ENCODE data around the gene SELPLG. TPM values are rescaled to one million over a fixed set of nuclear protein-coding genes. Genes with fewer than 3 reads are reported as not detected.
"Not testable (repeated sequence)": the region's sequence is repeated elsewhere in the genome, so short reads cannot be mapped to it uniquely, and the experiment has no call there.

The SELPLG gene
- total RNA-seq, 1 donor from 2014 or later = 51.9 TPM

GRCh38 chr12:108590463-108590862, 43.2 kb downstream of the SELPLG start:
- H3K27ac Mint-ChIP-seq; H3K9me3 Mint-ChIP-seq; intact Hi-C loops (cut with micrococcal nuclease); H3K27me3 Mint-ChIP-seq (ENCODE audit: insufficient read depth); H3K4me3 Mint-ChIP-seq; H3K36me3 Mint-ChIP-seq (ENCODE audit: low read depth); H3K4me1 Mint-ChIP-seq (ENCODE audit: low read depth); DNase-seq (ENCODE audit: low spot score): not testable (repeated sequence)

DNA sequence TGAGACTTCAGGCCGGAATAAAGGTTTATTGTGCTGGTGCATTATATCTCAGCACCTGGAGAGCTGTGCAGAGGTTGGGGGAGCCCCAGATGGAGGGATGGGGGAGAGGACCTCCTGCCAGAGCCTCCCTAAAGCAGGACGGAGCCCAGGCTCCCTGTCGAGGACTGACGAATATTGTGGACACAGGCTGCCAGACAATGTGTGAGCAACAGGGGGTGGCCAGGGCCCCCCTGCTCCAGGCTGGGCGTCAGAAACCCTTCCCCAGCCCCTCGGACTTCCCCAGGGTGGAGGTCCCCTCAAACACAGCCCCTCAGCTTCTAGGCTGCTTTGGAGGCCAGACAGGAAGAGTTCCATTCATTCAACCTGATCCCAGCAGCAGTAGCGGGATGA, 43.9 kb downstream of the SELPLG start:
- H3K4me3 Mint-ChIP-seq = no peak overlapping the region
- peaks cover 3% of the 10 kb centered on the region for H3K27me3 Mint-ChIP-seq (ENCODE audit: insufficient read depth)
- no peaks in the 10 kb centered on the region for H3K36me3 Mint-ChIP-seq (ENCODE audit: low read depth)
- H3K9me3 Mint-ChIP-seq = no peaks in the 10 kb centered on the region
- H3K4me1 Mint-ChIP-seq (ENCODE audit: low read depth) = no peaks in the 10 kb centered on the region
- no peak overlapping the region for H3K27ac Mint-ChIP-seq
- DNase-seq (ENCODE audit: low spot score) = no peak
- intact Hi-C loops (cut with micrococcal nuclease) = no loop called here

- H3K27ac Mint-ChIP-seq = no peak overlapping the region
- H3K9me3 Mint-ChIP-seq = no peaks in the 10 kb centered on the region
- no peaks in the 10 kb centered on the region for H3K4me1 Mint-ChIP-seq (ENCODE audit: low read depth)
- no peak overlapping the region for H3K4me3 Mint-ChIP-seq
- peaks cover 6% of the 10 kb centered on the region for H3K27me3 Mint-ChIP-seq (ENCODE audit: insufficient read depth)
- H3K36me3 Mint-ChIP-seq (ENCODE audit: low read depth) = no peaks in the 10 kb centered on the region
- intact Hi-C loops (cut with micrococcal nuclease) = no loop called here
- no peak for DNase-seq (ENCODE audit: low spot score)
These were observed 44.5 kb downstream of the SELPLG start for GRCh38 chr12:108589028-108589839.

DNA sequence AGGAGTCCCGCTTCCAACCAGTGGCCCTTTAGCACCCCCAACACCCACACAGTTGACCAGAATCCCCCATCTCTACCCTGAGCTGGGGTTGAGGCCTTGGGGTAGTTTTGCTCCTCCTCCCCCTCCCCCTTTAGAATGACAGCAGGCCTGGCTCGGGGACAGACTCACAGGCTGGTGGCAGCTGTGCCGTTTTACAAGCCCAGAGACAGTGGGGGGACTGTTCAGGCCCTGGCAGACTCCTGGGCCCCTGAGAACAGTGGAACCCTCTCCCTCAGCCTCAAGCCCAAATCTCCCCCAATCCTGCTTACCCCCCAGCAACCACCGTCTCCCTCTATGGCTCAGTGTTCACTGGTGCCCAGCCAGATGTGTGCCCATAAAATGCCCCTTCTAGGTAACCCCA, 45.9 kb downstream of the SELPLG start:
- Mint-ChIP-seq H3K4me3 (no peak overlapping the region), H3K27ac (no peak overlapping the region), H3K36me3 (ENCODE audit: low read depth) (no peaks in the 10 kb centered on the region), H3K27me3 (ENCODE audit: insufficient read depth) (peaks cover 7% of the 10 kb centered on the region), H3K9me3 (no peaks in the 10 kb centered on the region), H3K4me1 (ENCODE audit: low read depth) (no peaks in the 10 kb centered on the region)
- DNase-seq (ENCODE audit: low spot score) = no peak
- intact Hi-C loops (cut with micrococcal nuclease) = no loop called here

DNA sequence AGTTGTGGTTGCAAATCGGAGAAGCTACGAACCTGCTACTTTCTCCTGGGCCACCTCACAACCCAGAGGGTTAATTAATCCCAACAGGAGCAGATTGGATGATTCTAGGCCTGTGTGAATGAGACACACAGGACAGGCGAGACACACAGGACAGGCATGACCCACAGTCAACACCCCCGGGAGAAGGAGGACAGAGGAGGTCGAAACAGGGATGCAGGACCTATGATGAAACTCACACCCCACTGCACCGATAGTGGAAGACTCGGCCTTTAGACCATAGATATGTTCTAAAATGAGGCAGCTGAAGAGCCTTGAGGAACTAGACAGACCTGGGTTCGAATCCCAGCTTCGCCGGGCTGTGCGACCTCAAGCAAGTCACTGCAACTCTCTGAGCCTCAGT, 47.4 kb downstream of the SELPLG start:
- Mint-ChIP-seq H3K36me3 (ENCODE audit: low read depth) (no peaks in the 10 kb centered on the region), H3K27ac (no peak overlapping the region), H3K4me1 (ENCODE audit: low read depth) (no peaks in the 10 kb centered on the region), H3K27me3 (ENCODE audit: insufficient read depth) (peaks cover 8% of the 10 kb centered on the region), H3K4me3 (no peak overlapping the region), H3K9me3 (no peaks in the 10 kb centered on the region)
- intact Hi-C loops (cut with micrococcal nuclease) = no loop called here
- DNase-seq (ENCODE audit: low spot score) = no peak

DNA sequence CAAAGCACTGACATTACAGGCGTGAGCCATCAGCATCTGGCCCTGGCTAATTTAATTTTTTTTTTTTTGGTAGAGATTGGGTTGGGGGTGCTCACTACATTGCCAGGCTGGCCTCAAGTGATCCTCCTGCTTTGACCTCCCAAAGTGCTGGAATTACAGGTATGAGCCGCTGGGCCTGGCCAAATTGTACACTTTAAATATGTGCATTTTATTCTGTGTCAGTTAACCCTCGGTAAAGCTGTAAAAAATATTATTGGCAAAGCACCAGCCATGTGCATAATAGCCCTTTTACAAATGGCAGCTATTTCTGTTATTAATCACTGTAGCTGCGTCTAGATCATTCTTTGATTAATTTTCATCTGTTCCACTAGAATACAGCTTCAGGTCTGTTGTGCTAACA, 47.8 kb downstream of the SELPLG start:
- DNase-seq (ENCODE audit: low spot score) = no peak
- Mint-ChIP-seq H3K27me3 (ENCODE audit: insufficient read depth) (peaks cover 8% of the 10 kb centered on the region), H3K27ac (no peak overlapping the region), H3K36me3 (ENCODE audit: low read depth) (no peaks in the 10 kb centered on the region), H3K4me1 (ENCODE audit: low read depth) (no peaks in the 10 kb centered on the region), H3K9me3 (no peaks in the 10 kb centered on the region), H3K4me3 (no peak overlapping the region)
- intact Hi-C loops (cut with micrococcal nuclease) = no loop called here

DNA sequence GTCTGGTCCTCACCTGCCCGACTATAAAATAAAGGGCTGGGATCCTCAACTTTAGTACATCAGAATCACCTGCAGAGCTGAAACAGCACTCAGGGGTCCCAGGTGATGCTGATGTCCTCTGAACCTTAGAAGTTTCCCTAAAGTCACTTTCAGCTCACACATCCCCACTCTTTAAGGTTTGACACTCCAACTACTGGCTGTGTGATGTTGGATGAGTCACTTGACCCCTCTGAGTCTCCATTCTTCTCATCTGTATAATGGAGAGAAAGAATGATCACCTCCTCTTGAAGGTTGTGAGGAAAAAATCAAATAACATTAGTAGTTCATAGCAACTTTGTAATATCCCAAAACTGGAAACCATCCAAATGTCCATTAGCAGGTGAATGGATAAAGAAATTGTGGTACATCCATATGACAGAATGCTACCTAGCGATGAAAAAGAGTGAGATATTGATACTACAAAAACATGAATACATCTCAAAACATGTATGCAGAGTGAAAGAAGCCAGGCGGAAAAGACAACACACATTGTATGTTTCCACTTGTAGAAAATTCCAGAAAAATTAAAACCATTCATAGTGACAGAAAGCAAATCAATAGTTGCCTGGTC, 49.1 kb downstream of the SELPLG start:
- Mint-ChIP-seq H3K4me1 (ENCODE audit: low read depth) (peaks cover under 1% of the 10 kb centered on the region), H3K27me3 (ENCODE audit: insufficient read depth) (peaks cover 8% of the 10 kb centered on the region), H3K4me3 (no peak overlapping the region), H3K36me3 (ENCODE audit: low read depth) (no peaks in the 10 kb centered on the region), H3K27ac (no peak overlapping the region), H3K9me3 (no peaks in the 10 kb centered on the region)
- no peak for DNase-seq (ENCODE audit: low spot score)
- intact Hi-C loops (cut with micrococcal nuclease) = no loop called here

DNA sequence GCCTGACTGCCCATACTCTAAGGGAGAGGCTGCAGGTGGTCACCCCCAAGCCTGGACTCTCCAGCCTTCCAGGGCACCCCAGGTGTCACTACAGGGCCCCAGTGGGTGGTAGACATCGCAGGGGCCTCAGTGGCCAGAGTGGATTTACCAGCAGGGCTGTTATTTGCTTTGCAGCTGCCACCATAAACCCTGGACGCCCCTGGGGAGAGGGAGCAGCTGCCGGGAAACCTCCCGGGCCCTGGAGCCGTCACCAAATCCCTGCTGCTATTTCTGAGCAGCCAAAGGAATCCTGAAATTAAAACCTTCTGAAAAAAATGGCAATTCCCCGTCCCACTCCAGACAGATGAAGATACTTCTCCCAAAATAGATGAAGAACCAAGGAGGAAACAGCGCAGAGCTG, 49.7 kb downstream of the SELPLG start:
- peaks cover 2% of the 10 kb centered on the region for H3K36me3 Mint-ChIP-seq (ENCODE audit: low read depth)
- H3K9me3 Mint-ChIP-seq = peaks cover 3% of the 10 kb centered on the region
- DNase-seq (ENCODE audit: low spot score) = no peak
- H3K27me3 Mint-ChIP-seq (ENCODE audit: insufficient read depth) = peaks cover 8% of the 10 kb centered on the region
- intact Hi-C loops (cut with micrococcal nuclease) = no loop called here
- no peak overlapping the region for H3K27ac Mint-ChIP-seq
- H3K4me1 Mint-ChIP-seq (ENCODE audit: low read depth) = peaks cover 7% of the 10 kb centered on the region
- no peak overlapping the region for H3K4me3 Mint-ChIP-seq

DNA sequence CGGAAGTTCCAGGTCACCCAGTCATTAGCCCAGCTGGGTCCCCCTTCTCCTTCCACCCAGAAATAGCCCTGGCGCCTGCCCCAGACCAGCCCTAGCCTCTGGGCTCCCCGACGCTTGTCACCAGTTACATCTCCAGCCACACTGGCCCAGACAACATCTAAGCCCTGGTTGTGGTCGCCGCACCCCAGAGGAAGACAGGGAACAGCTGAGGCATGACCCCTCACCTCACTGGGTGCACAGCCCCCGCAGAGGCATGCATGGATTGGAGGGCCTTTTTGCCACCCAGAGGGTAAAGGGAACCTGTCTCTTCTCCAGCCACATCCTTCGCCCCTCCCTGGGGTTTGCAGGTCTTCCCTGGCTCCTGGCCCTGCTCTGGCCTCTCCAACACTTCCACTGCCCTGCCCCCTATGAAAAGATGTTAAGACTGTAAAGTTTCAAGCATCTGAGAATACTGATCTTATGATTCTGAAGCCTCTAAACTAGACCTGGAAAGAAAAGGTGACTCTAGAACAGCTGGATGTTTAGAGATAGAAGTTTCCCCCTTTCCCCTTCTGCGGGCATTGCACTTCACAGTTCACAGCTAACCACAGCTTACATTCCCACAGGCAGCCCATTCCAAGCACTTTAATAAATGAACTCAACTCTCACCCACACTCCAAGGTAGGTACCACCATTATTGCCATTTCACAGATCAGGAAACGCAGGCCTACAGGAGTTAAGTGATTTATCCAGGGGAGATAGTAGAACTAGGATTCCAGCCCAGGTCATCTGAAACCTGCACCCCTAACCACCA, 50.5 kb downstream of the SELPLG start:
- H3K27me3 Mint-ChIP-seq (ENCODE audit: insufficient read depth) = peaks cover 11% of the 10 kb centered on the region
- peaks cover 12% of the 10 kb centered on the region for H3K4me1 Mint-ChIP-seq (ENCODE audit: low read depth)
- no peak overlapping the region for H3K4me3 Mint-ChIP-seq
- no peak overlapping the region for H3K27ac Mint-ChIP-seq
- H3K9me3 Mint-ChIP-seq = peaks cover 11% of the 10 kb centered on the region
- DNase-seq (ENCODE audit: low spot score) = no peak
- intact Hi-C loops (cut with micrococcal nuclease) = no loop called here
- peaks cover 6% of the 10 kb centered on the region for H3K36me3 Mint-ChIP-seq (ENCODE audit: low read depth)

GRCh38 chr12:108582509-108582908, 51.2 kb downstream of the SELPLG start:
- no peak overlapping the region for H3K27ac Mint-ChIP-seq
- intact Hi-C loops (cut with micrococcal nuclease) = no loop called here
- DNase-seq (ENCODE audit: low spot score) = no peak
- H3K9me3 Mint-ChIP-seq = peaks cover 14% of the 10 kb centered on the region
- H3K4me1 Mint-ChIP-seq (ENCODE audit: low read depth) = peaks cover 12% of the 10 kb centered on the region
- H3K27me3 Mint-ChIP-seq (ENCODE audit: insufficient read depth) = peaks cover 11% of the 10 kb centered on the region
- no peak overlapping the region for H3K4me3 Mint-ChIP-seq
- H3K36me3 Mint-ChIP-seq (ENCODE audit: low read depth) = peaks cover 8% of the 10 kb centered on the region

GRCh38 chr12:108581311-108582227, 52.1 kb downstream of the SELPLG start:
- Mint-ChIP-seq H3K36me3 (ENCODE audit: low read depth) (peaks cover 9% of the 10 kb centered on the region), H3K27me3 (ENCODE audit: insufficient read depth) (peaks cover 11% of the 10 kb centered on the region), H3K9me3 (peaks cover 15% of the 10 kb centered on the region), H3K4me3 (no peak overlapping the region), H3K4me1 (ENCODE audit: low read depth) (peaks cover 12% of the 10 kb centered on the region), H3K27ac (no peak overlapping the region)
- intact Hi-C loops (cut with micrococcal nuclease) = no loop called here
- DNase-seq (ENCODE audit: low spot score) = no peak

DNA sequence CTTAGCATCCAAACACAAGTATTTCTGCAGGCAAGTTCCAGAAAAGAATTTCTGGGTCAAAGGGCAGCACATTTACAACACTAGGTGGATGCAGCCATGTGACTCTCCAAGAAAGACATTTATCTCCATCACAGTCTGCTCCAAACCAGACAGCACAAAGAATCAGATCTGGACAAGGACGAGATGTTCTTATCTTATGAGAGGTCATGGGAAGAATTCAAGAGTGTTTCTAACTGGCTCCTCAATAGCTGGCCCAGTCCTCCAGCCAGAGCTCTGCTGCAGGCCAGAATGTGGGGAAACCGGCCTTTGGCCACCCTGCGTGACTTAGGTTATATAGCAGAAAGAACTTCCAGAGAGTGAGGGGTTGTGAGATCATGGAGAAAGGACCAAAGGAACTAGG, 53.2 kb downstream of the SELPLG start:
- intact Hi-C loops (cut with micrococcal nuclease) = no loop called here
- peaks cover 9% of the 10 kb centered on the region for H3K36me3 Mint-ChIP-seq (ENCODE audit: low read depth)
- H3K4me3 Mint-ChIP-seq = no peak overlapping the region
- peaks cover 11% of the 10 kb centered on the region for H3K27me3 Mint-ChIP-seq (ENCODE audit: insufficient read depth)
- H3K4me1 Mint-ChIP-seq (ENCODE audit: low read depth) = peaks cover 18% of the 10 kb centered on the region
- H3K9me3 Mint-ChIP-seq = peaks cover 15% of the 10 kb centered on the region
- no peak for DNase-seq (ENCODE audit: low spot score)
- no peak overlapping the region for H3K27ac Mint-ChIP-seq
